Type B pancreatic cell (in vitro differentiated cells): ENCODE data around the gene GRIN2A. TPM values are rescaled to one million over a fixed set of nuclear protein-coding genes. Genes with fewer than 3 reads are reported as not detected.

ENCODE experiments used
- DNase-seq: peaks from one replicate; pipeline ENCODE4 v3.0.0; 2021; ENCODE audit warnings: mixed read lengths; ENCODE audit not compliant: unreplicated experiment; ENCODE audit errors: extremely low spot score
- H3K27ac Mint-ChIP-seq: 2 replicates; pipeline ENCODE4 v1.8.0; 2021; ENCODE audit warnings: mild to moderate bottlenecking, mixed read lengths
- H3K27me3 Mint-ChIP-seq: 2 replicates; pipeline ENCODE4 v1.8.0; 2021; ENCODE audit warnings: mixed read lengths
- H3K36me3 Mint-ChIP-seq: 2 replicates; pipeline ENCODE4 v1.8.0; 2021; ENCODE audit warnings: mixed read lengths
- H3K4me1 Mint-ChIP-seq: one replicate; pipeline ENCODE4 v1.8.0; 2021; ENCODE audit warnings: mixed read lengths; ENCODE audit not compliant: unreplicated experiment
- H3K4me3 Mint-ChIP-seq: 2 replicates; pipeline ENCODE4 v1.8.0; 2021; ENCODE audit warnings: mild to moderate bottlenecking, mixed read lengths
- H3K9me3 Mint-ChIP-seq: 2 replicates; pipeline ENCODE4 v1.8.0; 2021; ENCODE audit warnings: mixed read lengths
- total RNA-seq: library from RNA; stranded (reverse); gene quantifications from 2 replicates; pipeline ENCODE4 v1.2.1, GENCODE V29; 2021; ENCODE audit warnings: low replicate concordance
- TF ChIP-seq, protein P1 (sequence below): fragments of 200-600 bp; sonication (generic); conservative IDR thresholded peaks from 2 replicates; pipeline ENCODE4 v1.5.0; 2021; ENCODE audit warnings: antibody characterized with exemption, mild to moderate bottlenecking

The GRIN2A gene
- total RNA-seq, 1 donor from 2014 or later, result 7.1 TPM

DNA sequence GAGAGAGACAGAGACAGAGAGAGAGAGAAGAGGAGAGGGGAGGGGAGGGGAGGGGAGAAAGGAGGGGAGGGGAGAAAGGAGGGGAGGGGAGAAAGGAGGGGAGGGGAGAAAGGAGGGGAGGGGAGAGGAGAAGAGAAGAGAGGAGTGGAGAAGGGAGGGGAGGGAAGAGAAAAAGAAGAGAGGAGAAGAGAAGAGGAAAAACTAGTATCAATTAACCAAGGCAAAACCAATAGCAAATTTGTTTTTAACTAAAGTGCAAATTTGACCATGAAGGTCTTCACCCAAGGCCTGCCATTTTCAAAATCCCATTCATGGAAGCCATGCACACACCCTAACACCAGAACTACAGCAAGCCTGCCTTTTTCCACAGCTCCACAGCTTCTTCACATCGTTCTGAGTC, 16.6 kb downstream of the GRIN2A start:
- Mint-ChIP-seq H3K9me3 (no peaks in the 10 kb centered on the region), H3K36me3 (no peaks in the 10 kb centered on the region), H3K27me3 (peaks cover 31% of the 10 kb centered on the region), H3K4me1 (peaks cover 2% of the 10 kb centered on the region), H3K27ac (no peak overlapping the region), H3K4me3 (no peak overlapping the region)
- TF ChIP-seq, protein P1, sequence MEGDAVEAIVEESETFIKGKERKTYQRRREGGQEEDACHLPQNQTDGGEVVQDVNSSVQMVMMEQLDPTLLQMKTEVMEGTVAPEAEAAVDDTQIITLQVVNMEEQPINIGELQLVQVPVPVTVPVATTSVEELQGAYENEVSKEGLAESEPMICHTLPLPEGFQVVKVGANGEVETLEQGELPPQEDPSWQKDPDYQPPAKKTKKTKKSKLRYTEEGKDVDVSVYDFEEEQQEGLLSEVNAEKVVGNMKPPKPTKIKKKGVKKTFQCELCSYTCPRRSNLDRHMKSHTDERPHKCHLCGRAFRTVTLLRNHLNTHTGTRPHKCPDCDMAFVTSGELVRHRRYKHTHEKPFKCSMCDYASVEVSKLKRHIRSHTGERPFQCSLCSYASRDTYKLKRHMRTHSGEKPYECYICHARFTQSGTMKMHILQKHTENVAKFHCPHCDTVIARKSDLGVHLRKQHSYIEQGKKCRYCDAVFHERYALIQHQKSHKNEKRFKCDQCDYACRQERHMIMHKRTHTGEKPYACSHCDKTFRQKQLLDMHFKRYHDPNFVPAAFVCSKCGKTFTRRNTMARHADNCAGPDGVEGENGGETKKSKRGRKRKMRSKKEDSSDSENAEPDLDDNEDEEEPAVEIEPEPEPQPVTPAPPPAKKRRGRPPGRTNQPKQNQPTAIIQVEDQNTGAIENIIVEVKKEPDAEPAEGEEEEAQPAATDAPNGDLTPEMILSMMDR, result no peak
- DNase-seq, result no peak

DNA sequence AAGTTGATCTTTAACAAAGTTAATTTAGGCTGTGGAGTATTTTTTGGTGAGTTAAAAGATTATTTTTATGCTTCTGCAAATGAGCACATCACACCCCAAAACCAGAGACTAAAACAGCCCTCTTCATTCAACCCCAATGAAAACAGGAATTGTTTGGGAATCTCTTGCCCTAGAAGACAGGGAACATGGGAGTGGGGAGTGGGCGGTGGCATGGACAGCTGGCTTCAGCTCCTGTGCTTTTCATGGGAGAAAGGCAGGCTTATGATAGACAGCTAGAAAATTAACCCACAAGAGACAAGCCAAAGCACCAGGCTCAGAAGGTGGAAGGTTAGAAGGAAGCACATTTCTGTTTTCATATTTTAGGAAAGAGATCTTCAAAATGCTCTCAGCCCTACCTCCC, 19.2 kb downstream of the GRIN2A start:
- H3K4me1 Mint-ChIP-seq, result peaks cover 5% of the 10 kb centered on the region
- H3K27ac Mint-ChIP-seq, result no peak overlapping the region
- no peaks in the 10 kb centered on the region for H3K36me3 Mint-ChIP-seq
- TF ChIP-seq, protein P1, result no peak
- no peak for DNase-seq
- no peaks in the 10 kb centered on the region for H3K9me3 Mint-ChIP-seq
- peaks cover 32% of the 10 kb centered on the region for H3K27me3 Mint-ChIP-seq
- no peak overlapping the region for H3K4me3 Mint-ChIP-seq

DNA sequence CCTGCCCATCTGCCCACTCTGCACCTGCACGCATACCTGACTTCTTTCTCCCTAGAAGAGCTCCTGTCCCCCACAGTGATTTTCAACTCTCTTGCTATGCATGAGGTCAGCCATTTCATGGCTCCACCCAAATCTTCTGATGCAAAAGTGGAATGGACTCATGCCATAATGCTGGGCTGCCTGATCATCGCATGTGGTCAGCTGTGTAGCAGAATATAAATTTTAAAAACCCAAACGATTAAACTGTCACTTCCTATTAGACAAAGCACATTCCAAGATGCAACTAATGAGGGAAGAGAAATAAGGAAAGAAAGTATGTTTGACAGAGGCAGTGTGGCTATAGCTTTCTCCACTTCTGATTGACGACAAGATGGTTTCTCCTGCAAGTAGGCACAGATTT, 26.1 kb downstream of the GRIN2A start:
- TF ChIP-seq, protein P1, result no peak
- peaks cover 5% of the 10 kb centered on the region for H3K4me1 Mint-ChIP-seq
- H3K27me3 Mint-ChIP-seq, result peaks cover 4% of the 10 kb centered on the region
- no peak overlapping the region for H3K4me3 Mint-ChIP-seq
- no peaks in the 10 kb centered on the region for H3K36me3 Mint-ChIP-seq
- no peak overlapping the region for H3K27ac Mint-ChIP-seq
- H3K9me3 Mint-ChIP-seq, result no peaks in the 10 kb centered on the region
- no peak for DNase-seq

DNA sequence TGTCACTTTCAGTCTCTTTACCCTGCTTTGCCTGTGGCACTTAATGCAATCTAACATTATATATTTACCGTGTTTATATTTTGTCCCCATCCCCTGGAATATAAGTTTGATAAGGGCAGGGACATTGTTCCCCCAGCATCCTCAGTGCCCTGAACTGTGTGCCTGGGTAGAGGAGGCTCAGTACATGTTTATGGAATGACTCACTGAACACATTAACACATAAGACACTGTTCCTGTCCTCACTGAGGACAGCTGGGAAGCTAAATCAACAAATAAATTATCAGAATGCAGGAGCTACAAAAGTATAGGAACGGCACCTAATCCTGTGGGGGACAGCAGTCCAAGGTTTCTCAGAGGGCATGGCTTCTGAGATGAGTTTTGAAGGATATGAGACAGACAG, 27.8 kb downstream of the GRIN2A start:
- Mint-ChIP-seq H3K27ac (no peak overlapping the region), H3K4me3 (no peak overlapping the region), H3K9me3 (no peaks in the 10 kb centered on the region), H3K4me1 (no peaks in the 10 kb centered on the region), H3K27me3 (peaks cover 9% of the 10 kb centered on the region), H3K36me3 (no peaks in the 10 kb centered on the region)
- no peak for DNase-seq
- TF ChIP-seq, protein P1, result no peak

DNA sequence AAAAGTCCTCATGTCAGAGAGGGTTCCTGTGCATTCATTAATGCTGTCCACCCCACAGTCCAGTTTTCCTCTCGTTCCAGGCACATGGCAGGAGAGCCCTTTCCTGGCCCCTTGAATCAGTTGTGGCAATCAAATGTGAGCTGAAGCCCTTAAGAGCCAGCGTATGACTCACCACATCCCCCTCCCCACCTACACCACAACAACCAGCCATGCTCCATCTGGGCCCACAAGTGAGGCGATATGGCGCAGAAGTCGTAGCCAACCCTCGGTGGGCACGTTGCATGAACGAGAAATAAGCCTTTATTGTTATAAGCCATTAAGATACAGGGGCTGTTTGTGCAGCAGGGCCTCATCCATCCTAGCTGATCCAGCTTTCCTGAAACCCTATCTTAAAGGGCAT, 28.2 kb downstream of the GRIN2A start:
- H3K36me3 Mint-ChIP-seq, result no peaks in the 10 kb centered on the region

More for the DNA sequence above, 28.2 kb downstream of the GRIN2A start:
- TF ChIP-seq, protein P1, result no peak
- Mint-ChIP-seq H3K27ac (no peak overlapping the region), H3K9me3 (no peaks in the 10 kb centered on the region), H3K4me3 (no peak overlapping the region), H3K27me3 (peaks cover 10% of the 10 kb centered on the region), H3K4me1 (no peaks in the 10 kb centered on the region)
- DNase-seq, result no peak
